Activated T-helper 9 cell treated with anti-CD3 and anti-CD28 coated beads, Interleukin-2, amount 50 U/mL, for 16 hours (primary cell): Measurements from ENCODE around the gene DEPDC4.
"Not testable (repeated sequence)": the region's sequence is repeated elsewhere in the genome, so short reads cannot be mapped to it uniquely, and the experiment has no call there.

Experiments
- DNase-seq: peaks from one replicate; pipeline ENCODE4 v3.0.0-alpha.2; 2020; ENCODE audit warnings: low read depth

The DEPDC4 gene

DNA sequence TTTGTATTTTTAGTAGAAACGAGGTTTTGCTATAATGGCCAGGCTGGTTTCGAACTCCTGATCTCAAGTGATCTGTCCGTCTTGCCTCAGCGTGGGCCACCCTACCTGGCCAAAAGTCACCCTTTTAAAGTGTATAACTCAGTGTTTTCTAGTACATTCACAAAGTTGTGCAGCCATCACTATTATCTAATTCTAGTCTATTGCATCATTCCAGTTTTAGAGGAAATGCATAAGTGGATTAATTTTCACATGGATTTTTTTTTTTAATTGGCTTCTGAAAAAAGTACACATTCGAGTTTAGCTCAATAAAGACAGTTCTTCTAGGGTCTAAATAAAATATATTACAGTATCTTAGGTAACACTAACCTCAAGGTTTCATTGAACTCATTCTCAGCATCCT lies 3.7 kb downstream of the DEPDC4 start:
- DNase-seq = no peak

DNA sequence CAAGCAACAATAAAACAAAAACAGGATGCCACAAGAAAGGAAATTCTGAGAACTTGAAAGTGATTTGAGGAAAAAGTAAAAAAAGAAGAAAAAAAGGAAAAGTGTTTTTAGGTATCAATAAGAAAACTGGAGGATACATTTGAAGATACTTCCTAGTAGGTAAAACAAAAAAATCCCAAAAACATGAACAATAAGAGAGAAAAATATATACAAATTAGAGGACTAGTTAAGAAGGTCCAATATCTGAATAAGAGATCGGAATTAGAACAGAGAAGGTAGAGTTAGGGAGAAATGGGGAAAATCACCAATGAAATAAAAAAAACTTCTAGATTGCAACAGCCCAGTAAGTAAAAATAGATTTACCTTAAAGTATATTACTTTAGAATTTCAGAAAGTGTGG lies 8.8 kb downstream of the DEPDC4 start:
- no peak for DNase-seq

DNA sequence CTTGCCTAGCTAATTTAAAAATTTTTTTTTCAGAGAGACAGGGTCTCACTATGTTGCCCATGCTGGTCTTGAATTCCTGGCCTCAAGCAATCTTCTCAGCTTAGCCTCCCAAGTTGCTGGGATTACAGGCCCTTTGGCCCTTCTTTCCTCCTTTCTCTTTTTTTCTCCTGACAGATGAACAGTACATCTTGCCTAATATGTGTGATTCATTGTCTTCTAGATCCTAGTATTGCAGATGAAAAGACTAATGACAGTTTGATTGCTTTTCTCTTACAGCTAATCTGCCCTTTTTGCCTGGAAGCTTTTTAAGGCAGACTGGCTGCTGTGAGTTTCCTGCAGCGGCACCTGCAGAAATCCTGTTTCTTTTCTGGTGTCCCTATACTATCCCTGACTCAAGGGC lies 12.0 kb downstream of the DEPDC4 start:
- DNase-seq = no peak

DNA sequence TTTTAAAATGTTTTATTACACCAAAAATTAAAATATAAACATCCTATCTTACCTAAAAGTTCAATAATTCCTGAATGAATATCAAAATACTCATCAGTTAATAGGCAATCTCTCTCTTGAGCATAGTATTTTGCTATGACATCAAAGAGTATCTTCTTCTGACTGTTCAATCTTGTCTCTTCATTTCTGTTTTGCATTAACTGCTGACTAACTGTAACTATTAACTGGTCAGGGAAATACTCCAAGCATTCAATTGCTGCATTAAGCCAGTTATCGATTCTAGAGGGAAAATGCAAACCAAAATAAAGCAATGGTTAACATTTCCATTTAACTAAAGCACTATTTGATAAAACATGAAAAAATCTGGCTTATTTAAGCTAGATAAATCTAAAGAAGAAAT lies 13.4 kb downstream of the DEPDC4 start:
- DNase-seq = no peak

DNA sequence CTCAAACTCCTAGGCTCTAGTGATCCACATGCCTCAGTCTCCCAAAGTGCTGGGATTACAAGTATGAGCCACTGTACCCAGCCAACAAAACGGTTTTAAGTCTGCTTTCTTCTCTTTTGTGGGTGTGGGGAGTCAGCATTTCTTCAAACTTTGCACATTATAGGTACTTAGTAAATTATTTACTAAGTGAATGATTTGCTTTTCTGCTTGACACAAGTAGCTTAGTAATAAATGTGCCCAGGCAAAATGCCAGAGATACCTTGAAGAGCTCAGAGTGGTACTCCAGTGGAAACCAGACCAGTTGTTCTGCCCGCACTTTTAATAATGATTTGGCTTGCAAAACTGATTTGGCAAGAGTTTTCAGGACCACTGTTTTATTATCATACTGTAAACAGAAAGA lies 15.0 kb downstream of the DEPDC4 start:
- DNase-seq = no peak

DNA sequence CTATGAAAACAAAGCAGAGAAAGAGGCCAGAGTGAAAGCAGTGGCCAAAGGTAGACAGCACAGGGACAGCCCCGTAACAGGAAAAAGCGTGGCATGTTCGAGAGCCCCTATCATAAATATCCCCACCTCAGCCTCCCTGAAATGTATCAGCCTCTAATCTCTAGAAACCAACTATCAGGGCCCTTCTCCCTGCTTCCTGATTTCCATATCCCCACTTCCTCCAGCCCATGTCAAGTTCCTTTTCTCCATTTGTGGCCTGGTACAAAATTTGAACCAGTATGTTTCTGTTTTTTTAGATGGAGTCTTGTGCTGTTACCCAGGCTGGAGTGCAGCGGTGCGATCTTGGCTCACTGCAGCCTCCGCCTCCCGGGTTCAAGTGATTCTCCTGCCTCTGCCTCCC lies 16.9 kb downstream of the DEPDC4 start:
- DNase-seq = no peak

DNA sequence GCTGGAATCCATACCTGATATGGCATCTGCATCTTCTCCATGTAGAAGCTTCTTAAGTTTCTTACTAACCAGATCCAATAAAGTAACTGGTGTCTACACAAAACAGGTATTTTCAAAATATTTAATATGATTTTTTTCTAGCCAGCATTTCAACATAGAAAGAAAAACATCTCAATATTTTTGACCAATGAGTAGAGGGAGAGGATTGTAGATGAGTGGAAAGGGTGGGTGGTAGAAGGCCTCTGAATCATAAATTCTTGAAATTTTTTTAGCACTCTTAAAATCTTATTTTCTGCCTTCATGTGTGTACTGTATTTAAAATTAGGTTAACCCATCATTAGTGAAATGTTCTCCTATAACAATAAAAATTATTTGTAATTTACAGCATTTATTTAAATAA lies 18.0 kb downstream of the DEPDC4 start:
- no peak for DNase-seq

DNA sequence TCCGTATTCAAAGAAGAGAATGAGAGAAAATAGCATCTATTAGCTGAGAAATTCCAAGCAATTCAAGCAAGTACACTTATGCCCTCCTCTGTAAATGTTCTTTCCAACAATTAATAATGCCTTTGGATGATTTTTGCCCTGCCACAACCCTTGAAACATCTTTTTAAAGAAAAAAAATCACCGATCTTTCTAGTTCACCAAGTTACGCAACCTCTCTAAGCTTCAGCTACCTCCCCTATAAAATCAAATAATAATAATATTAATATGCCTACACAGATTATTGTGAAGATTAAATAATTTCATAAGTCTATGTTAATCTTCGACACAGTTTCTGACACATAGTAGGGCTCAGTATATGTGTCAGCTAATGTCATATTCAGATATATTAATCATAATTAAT lies 19.1 kb downstream of the DEPDC4 start:
- DNase-seq = no peak

DNA sequence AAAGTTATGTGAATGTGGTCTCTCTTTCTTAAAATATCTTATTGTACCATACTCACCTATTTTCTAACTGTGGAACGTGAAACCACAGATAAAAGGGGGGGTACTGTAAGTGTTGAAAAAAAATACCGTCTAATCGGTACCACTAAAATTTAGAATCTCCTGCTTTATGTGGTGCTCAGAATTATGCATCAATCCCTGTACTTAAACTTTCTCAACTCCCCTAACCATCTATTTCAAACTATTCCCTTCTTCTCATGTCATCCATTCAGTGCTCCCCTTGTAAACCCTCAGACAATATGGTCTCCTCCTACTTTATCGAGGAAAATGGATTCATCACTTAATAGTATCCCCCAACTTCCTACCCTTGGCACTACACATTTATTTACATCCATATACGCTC lies 23.7 kb downstream of the DEPDC4 start:
- DNase-seq = no peak

DNA sequence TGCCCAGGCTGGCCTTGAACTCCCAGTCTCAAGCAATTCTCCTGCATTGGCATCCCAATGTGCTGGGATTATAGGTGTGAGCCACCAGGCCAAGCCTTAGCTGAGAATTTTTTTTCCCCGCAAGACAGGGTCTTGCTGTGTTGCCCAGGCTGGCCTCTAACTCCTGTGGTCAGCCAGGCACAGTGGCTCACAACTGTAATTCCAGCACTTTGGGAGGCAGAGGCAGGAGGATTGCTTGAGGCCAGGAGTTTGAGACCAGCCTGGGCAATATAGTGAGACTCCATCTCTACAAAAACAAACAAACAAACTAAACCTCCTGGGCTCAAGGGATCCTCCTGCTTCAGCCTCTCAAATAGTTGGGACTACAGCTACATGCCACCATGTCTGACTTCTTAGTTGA lies 27.3 kb downstream of the DEPDC4 start:
- no peak for DNase-seq

DNA sequence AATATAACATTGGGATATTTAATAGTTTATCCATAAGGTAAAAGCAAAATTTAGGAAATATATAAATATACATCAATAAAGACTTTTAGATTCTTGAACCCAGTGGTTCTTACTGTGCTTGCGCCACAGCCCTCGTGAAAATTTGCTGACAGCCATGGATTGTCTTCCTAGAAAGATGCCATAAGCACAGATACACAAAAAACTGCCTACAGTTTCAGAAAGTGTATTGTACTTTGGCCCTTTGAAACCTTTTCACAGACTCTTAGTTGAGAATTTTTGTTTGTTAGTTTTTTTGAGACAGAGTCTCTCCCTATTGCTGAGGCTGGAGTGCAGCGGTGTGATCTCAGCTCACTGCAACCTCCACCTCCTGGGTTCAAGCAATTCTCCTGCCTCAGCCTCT lies 28.1 kb downstream of the DEPDC4 start:
- no peak for DNase-seq

DNA sequence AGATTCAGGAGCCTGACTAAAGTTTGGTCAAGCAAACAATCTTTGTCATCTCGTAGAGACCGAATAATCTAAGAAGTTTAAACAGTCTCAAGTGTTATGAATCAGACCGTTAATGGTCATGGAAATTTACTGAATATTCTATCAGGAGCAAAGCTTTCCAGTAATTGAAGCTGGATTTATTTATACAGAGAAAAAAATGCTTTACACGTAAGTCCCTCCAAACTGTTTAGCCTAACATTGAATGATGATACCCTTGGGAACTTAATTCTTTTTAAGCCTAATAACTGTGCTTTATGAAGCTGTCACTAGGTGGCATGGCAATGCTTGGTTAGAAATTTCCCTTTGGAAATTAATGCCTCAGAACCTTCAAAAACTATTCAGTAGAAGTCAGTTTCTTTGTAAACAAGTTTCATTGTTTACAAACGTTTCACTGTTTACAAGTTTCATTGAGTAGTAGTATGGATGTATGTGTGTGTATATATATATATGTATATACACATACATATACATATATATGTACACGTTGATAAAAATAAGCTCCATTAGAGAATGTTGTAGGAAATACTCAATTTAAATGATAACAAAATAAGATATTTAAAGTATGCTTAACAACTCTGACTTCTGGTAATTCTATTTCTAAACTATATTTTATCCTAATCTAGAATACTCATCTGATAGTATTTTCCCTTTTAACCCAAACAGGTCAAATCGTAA lies 32.1 kb downstream of the DEPDC4 start:
- DNase-seq = no peak

DNA sequence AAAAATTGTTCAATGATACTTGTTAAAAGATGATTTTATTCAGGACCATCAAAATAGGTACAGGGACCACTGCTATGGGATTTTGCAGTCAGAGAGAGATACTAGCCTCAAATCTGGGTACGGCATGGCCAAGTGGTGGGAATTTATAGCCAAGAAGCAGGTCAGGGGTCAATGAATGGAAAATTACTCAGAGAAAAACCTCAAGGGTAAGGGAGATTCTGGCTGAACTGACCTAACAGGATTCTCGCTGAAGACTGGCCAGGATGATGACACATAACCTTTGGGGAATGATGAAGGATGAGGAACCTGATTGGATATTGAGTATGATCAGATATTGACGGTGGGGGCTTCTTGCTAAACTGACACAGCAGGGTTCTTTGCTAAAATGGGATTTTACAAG lies 32.7 kb downstream of the DEPDC4 start:
- DNase-seq = no peak

DNA sequence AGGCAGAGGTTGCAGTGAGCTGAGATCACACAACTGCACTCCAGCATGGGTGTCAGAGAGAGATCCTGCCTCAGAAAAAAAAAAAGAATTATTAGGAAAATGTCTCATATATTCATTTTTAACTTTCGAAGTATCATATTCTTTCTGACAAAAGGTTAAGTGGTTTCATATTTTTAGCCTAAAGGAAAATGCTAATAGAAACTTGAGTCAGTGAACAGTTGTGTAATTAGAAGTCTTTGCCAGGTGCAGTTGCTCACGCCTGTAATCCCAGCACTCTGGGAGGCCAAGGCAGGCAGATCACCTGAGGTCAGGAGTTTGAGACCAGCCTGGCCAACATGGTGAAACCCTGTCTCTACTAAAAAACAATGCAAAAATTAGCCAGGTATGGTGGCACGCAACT lies 35.0 kb downstream of the DEPDC4 start:
- not testable (repeated sequence) for DNase-seq

DNA sequence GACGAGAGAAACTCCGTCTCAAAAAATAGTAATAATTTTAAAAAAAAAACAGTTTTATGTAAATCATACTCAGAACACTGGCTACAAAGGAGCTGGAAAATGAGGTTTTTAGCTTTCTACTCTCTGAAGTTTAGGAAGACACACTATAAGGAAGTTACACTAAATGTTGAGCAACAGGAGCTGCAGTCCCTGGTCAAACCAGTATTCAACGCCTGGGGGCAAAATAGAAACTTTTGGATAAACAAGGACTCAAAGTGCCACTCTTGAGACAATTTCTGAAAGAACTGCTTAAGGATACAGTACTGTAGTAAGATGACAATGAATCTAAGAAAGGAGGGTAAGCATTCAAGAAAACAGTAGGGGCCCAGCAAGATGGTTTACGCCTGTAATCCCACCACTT lies 37.0 kb downstream of the DEPDC4 start:
- no peak for DNase-seq

DNA sequence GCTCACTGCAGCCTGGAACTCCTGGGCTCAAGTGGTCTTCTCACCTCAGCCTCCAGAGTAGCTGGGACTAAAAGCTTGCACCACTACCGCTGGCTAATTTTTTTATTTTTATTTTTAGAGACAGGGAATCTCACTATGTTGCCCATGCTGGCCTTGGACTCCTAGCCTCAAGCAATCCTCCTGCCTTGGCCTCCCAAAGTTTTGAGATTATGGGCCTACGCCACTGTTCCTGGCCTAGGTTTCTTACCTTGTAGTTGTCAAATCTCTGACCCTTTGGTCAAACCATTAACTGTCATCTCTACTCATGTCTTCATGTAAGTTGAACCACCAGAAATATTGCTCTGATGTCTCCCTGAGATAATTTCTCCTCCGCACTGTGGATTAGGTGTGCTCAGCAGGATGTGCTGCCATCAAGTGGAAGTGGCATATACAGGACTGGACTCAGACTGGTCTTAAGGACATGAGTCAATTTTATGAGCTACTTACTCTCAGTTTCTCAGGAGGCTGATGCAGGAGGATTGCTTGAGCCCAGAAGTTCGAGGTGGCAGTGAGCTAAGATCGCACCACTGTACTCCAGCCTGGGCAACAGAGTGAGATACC lies 37.7 kb downstream of the DEPDC4 start:
- DNase-seq = no peak

DNA sequence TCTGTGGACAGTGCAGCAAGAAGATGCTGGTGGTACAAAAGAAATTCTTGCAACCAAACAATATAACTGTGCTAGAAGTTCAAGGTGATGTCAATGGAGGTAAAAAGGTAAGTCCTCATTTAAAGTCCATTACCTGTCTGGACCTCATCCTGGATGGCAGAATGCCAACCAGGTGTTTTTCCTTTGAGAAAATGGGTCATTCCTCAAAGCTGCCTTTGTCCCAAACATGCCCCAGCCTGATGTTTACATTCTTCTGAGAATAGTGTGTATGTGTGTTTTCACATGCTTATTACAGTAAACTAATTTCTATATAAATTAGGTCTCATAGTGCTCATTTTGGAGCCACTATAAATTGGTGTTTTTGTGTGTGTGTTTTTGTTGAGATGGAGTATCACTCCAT lies 41.4 kb downstream of the DEPDC4 start:
- DNase-seq = no peak

DNA sequence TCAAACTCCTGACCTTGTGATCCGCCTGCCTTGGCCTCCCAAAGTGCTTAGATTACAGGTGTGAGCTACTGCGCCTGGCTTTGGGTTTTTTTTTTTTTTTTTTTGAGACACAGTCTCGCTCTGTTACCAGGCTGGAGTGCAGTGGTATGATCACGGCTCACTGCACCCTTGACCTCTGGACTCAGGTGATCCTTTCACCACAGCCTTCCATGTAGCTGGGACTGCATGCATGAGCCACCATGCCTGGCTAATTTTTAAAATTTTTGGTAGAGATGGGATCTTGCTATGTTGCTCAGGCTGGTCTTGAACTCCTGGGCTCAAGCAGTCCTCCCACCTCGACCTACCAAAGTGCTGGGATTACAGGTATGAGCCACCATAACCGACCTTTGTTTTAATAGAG lies 44.7 kb downstream of the DEPDC4 start:
- DNase-seq = not testable (repeated sequence)

DNA sequence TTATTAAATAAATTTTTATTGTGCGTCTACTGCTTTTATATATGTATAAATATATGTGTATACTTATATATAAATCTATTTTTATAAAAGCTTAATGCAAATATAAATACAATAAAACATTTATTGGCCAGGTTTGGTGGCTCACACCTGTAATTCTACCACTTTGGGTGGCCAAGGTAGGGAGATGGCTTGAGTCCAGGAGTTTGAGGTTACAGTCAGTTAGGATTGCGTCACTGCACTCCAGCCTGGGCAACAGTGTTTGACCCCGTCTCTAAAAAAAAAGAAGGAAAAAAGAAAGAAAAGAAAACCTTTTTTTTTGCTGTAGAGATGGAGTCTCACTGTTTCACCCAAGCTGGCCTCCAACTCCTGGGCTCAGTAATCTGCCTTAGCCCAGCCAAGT lies 45.4 kb downstream of the DEPDC4 start:
- DNase-seq = no peak

DNA sequence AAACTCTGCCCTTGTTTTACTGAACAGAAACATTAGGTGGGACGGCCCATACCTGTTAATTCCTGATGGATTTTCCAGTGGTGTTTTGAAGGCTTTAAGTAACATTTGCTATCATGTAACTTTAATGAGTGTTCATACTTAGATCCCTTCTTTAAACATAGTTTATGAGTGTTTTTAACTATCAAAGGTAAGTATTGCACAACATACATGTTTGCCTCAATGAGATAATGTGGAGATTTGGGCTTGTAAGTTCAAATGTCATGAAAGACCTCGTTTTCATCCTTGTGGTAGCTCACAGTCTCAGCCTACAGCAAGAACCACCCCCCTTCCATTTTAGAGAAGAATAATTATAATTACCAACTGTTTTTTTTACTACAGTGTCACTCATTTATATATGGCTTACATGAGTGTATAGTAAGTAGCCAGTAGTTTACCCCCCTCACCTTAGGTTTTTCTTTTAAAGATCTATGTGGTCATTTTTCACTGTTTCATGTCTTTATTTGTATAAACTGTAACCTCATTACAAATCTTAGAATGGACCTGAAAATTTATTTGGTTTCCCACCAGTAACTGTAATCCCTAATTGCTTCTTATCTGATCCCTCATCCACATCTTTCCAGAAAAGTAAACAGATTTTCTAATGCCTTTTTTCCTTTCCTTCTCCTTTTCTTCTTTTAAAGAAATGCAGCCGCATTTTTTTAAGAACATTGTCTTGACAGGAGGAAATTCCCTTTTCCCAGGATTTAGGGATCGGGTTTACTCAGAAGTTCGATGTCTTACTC lies 47.4 kb downstream of the DEPDC4 start:
- DNase-seq = no peak

DNA sequence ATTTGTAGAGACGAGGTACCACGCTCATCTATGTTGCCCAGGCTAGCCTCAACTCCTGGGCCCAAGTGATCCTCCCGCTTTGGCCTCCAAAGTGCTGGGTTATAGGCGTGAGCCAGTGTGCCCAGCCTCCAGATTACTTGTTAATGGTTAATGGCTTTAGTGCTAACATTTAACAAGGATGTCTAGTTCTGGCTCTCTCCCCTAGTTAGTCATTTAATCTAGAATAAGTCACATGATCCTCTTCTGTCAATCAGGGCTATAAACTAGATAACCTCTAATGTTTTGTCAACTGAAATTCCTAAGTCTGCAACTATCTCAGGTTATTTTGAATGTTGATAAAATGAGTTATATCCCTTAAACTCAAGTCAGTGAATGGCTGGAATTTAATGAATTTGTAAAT lies 50.5 kb downstream of the DEPDC4 start:
- no peak for DNase-seq

DNA sequence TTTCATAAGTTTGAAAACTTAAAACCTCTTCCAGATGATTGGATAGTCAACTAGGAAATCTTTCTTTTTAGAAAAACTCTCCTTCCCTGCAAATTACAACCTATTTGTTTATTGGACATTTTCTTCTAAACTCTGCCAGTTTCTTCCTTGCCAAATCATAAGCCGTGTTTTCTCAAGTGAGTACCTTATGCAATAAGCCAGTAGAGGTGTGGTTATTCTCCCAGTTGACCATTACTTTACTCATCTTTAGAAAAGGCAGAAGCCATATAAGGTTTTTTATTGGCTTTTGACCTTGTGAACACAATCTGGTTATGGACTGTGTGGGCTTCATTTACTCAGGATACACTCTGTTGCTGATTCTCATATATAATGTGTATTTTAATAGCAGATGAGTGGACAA lies 51.7 kb downstream of the DEPDC4 start:
- no peak for DNase-seq

DNA sequence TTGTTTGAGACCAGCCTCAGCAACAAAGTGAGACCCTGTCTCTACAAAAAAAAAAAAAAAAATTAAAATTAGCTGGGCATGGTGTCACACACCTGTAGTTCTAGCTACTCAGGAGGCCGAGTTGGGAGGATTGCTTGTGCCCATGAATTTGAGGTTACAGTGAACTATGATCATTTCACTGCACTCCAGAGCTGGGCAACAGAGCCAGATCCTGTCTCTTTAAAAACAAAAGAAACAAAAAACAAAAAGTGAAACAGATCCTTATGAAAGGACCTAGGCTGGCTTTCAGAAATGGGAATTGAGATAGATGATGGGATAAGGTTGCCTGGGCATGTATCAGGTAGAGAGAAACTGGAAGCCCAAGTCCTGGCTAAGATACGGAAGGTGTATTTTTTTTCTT lies 52.4 kb downstream of the DEPDC4 start:
- DNase-seq = no peak
